Stimulated activated naive B cell treated with anti-CD40 and anti-IgM and Interleukin-4, amounts not matched to agents 10 μg/mL and 1 μg/mL and 100 μg/mL, for 72 hours (primary cell): Measurements from ENCODE around the gene TCERG1L.

Source experiments
- ATAC-seq, 2 donors: fragments of 150-1000 bp; cut with Tn5 transposase; replicated peaks; 2 replicates each; pipeline ENCODE4 v1.10.0; 2021; ENCODE audit warnings: moderate library complexity in 1 of 2
- DNase-seq: peaks from one replicate; pipeline ENCODE4 v3.0.0; 2021
- H3K27ac Mint-ChIP-seq: one replicate; pipeline ENCODE4 v1.8.0; 2022; ENCODE audit warnings: mild to moderate bottlenecking, mixed read lengths
- H3K27me3 Mint-ChIP-seq, 2 donors: one replicate each; pipeline ENCODE4 v1.8.0; 2022; ENCODE audit warnings: mixed read lengths in 2 of 2
- H3K36me3 Mint-ChIP-seq, 2 donors: one replicate each; pipeline ENCODE4 v1.8.0; 2022; ENCODE audit warnings: mixed read lengths in 2 of 2, mild to moderate bottlenecking in 1 of 2
- H3K4me1 Mint-ChIP-seq, 2 donors: one replicate each; pipeline ENCODE4 v1.8.0; 2022; ENCODE audit warnings: mixed read lengths in 2 of 2, mild to moderate bottlenecking in 1 of 2
- H3K4me3 Mint-ChIP-seq, 2 donors: one replicate each; pipeline ENCODE4 v1.8.0; 2022; ENCODE audit warnings: mild to moderate bottlenecking in 2 of 2, mixed read lengths in 2 of 2, moderate library complexity in 1 of 2
- H3K9me3 Mint-ChIP-seq, 2 donors: one replicate each; pipeline ENCODE4 v1.8.0; 2022; ENCODE audit warnings: mixed read lengths in 2 of 2, mild to moderate bottlenecking in 1 of 2

Gene TCERG1L

DNA sequence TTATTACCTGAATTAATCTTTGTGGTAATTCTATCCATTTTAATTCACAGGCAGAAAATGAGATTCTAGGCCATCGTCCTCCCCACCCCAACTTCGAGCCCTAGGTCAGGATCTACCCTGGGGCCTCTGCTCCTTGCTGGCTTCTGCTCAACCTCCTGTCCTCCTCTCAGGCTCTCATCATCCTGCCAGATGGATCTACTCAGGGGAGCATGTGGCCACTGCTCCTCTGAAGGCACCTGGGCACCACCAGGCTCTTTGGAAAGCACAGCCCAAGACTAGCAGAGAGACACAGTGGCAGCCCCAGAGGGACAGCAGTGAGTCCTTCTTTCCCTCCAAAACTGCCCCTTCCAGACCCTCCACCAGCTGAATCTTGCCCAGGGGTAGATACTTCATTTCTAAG is 248.2 kb downstream of the TCERG1L start:
- Mint-ChIP-seq H3K27ac (no peak overlapping the region), H3K4me3 (no peak overlapping the region), H3K27me3 (no peaks in the 10 kb centered on the region), H3K9me3 (peaks cover 2 to 8% of the 10 kb centered on the region in 2 donors), H3K4me1 (no peaks in the 10 kb centered on the region), H3K36me3 (no peaks in the 10 kb centered on the region)
- ATAC-seq (no peak), DNase-seq (no peak)

DNA sequence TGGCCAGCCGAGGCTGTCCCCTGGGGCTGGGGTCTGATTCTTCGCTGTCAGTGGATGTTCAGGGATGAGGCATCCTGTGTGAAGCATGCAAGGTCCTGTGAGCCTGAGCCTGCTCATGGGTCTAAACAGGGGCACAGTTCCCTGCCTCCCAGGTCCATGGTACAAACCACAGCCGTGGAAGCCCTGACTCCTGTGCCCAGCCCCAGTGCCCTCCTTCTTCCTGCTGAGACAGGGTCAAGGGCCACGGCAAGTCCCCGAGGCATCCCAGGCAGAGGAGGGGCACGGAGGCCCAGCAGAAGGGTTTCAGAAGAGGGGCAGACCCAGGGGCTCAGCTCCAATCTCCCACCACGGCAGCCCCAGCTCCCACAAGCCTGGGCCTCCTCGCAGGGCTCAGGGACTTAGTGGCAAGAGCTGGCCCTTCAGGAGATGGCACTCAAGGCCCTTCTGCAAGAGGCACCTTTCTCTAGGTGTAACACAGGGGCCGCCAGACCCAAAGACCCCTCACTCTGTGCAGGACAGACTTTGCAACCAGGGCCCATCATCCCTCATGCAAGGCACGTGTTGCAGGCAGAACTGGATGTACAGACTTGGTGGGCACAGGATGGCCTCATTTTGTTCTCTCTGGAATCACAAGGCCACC is 248.8 kb downstream of the TCERG1L start:
- no peak for DNase-seq
- Mint-ChIP-seq H3K27me3 (no peaks in the 10 kb centered on the region), H3K4me3 (no peak overlapping the region), H3K36me3 (no peaks in the 10 kb centered on the region), H3K27ac (no peak overlapping the region), H3K4me1 (no peaks in the 10 kb centered on the region), H3K9me3 (peaks cover 6 to 13% of the 10 kb centered on the region in 2 donors)
- ATAC-seq, result no peak

DNA sequence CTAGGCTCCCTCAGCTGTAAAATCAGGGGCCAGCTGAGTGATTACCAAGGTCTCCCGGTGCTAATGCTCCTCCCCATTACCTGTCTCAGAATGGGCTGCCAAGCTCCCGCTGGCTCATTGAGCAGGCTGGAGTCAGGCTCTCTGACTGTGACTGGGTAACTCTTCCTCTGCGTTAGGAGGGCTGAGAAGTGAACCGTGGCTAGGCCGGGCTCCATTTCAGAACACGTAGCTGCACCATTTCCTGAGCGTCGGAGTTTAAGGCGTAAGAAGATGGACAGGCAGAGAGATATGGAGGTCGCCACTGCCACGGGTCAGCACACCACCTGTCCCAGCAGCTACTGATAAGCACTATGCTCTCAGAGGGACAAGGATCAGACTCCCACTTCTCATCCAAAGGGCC is 250.3 kb downstream of the TCERG1L start:
- no peak overlapping the region for H3K27ac Mint-ChIP-seq
- ATAC-seq (no peak), DNase-seq (no peak)
- H3K27me3 Mint-ChIP-seq, result no peaks in the 10 kb centered on the region
- H3K4me3 Mint-ChIP-seq, result no peak overlapping the region
- no peaks in the 10 kb centered on the region for H3K4me1 Mint-ChIP-seq
- H3K9me3 Mint-ChIP-seq, result peaks cover 6 to 13% of the 10 kb centered on the region in 2 donors
- H3K36me3 Mint-ChIP-seq, result no peaks in the 10 kb centered on the region

DNA sequence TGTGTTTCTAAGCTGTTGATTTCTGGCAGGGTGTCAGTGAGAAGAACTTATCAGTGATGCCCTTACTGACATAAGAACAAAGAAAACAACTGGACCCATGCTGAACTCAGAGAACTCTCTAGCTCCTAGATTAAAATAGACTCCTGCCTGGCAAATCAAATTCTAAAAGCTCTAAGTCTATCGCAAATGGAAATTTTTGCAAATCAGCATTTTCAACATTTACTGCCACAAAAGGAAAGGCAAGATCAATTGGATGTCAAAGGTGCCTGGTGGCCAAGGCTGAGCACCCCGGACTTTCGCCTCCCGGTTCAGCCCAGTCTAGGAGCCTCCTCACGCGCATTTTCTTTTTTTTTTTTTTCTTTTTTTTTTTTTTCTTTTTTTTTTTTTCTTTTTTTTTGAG is 251.6 kb downstream of the TCERG1L start:
- ATAC-seq (no peak), DNase-seq (no peak)
- Mint-ChIP-seq H3K4me1 (no peaks in the 10 kb centered on the region), H3K4me3 (no peak overlapping the region), H3K27me3 (no peaks in the 10 kb centered on the region), H3K36me3 (no peaks in the 10 kb centered on the region), H3K9me3 (peaks cover 6 to 13% of the 10 kb centered on the region in 2 donors), H3K27ac (no peak overlapping the region)

DNA sequence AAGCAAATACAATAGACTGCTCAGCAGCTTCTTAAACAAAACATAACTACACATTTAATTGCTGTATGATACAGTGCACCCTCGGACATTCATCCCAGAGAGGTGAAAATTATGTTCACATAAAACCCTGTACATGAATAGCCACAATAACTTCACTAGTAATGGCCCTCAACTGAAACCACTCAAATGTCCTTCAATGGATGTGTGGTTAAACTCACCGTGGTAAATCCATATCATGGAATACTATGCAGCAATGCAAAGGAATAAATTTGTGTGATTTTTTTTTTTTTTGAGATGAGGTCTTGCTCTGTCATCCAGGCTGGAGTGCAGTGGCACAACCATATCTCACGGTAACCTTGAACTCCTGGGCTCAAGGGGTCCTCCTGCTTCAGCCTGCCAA is 252.7 kb downstream of the TCERG1L start:
- no peaks in the 10 kb centered on the region for H3K4me1 Mint-ChIP-seq
- H3K36me3 Mint-ChIP-seq, result no peaks in the 10 kb centered on the region
- H3K27ac Mint-ChIP-seq, result no peak overlapping the region
- DNase-seq (no peak), ATAC-seq (no peak)
- no peak overlapping the region for H3K4me3 Mint-ChIP-seq
- no peaks in the 10 kb centered on the region for H3K27me3 Mint-ChIP-seq
- peaks cover 6 to 13% of the 10 kb centered on the region in 2 donors for H3K9me3 Mint-ChIP-seq

DNA sequence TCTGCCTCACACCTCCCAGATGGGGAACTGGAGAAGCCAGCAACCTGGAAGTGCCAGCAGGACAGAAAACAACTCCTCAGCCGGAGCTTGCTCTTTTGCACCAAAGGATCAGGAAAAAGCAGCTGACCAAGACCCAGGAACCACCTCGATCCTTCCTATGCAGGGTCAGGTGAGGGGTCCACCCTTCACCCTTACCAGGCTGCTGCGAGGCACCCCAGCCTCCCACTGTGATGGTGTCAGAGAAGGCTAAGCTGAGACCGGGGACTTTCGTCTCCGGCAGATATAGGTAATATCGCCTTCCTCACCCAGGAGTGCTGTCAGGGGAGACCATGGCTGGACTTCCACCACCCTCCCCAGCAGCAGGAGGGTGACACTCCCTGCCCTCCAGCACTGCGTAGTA is 254.7 kb downstream of the TCERG1L start:
- no peaks in the 10 kb centered on the region for H3K27me3 Mint-ChIP-seq
- H3K27ac Mint-ChIP-seq, result no peak overlapping the region
- H3K36me3 Mint-ChIP-seq, result no peaks in the 10 kb centered on the region
- no peaks in the 10 kb centered on the region for H3K4me1 Mint-ChIP-seq
- H3K9me3 Mint-ChIP-seq, result peaks cover 9 to 10% of the 10 kb centered on the region in 2 donors
- ATAC-seq (no peak), DNase-seq (no peak)
- H3K4me3 Mint-ChIP-seq, result no peak overlapping the region

DNA sequence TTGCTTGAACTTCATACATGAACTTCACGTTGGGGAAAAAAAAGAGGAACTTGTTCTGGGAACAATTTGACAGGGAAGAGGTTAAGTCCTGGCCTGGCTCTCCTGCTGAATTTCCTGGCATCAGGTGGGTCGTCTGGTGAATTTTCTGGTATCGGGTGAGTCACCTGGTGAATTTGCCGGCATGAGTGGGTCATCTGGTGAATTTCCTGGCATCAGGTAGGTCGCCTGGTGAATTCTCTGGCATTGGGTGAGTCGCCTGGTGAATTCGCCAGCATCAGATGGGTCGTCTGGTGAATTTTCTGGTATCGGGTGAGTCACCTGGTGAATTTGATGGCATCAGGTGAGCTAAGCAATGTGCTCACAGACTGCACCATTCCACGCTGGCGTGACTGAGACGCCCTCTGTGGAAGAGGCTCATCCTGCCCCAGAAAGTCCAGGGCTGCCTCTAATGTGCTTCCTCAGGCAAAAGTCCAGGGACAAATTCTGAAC is 255.4 kb downstream of the TCERG1L start:
- peaks cover 8 to 9% of the 10 kb centered on the region in 2 donors for H3K9me3 Mint-ChIP-seq

DNA sequence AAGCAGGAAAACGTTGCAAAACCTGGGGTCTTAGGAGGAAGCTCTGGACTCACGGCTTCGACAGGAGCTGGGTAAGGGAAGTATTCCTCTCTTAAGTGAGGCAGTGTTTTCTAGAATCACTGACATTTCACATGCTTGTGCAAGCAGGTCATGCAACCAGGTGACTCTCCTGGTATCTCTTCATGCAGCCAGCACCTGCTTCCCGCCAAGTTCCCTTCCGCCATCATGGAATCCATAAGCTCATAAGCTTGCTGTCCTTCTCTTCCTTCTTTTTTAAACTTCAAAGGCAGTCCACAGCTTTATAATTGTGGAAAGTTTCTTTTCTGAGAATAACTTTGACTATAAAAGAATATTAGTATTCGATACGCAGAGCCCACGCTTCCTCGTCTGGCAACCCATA is 256.1 kb downstream of the TCERG1L start:
- no peak for DNase-seq
- H3K36me3 Mint-ChIP-seq, result no peaks in the 10 kb centered on the region
- no peak overlapping the region for H3K27ac Mint-ChIP-seq
- no peaks in the 10 kb centered on the region for H3K27me3 Mint-ChIP-seq
- no peak for ATAC-seq
- peaks cover 9 to 13% of the 10 kb centered on the region in 2 donors for H3K9me3 Mint-ChIP-seq
- H3K4me1 Mint-ChIP-seq, result no peaks in the 10 kb centered on the region
- H3K4me3 Mint-ChIP-seq, result no peak overlapping the region

More for the DNA sequence above, 255.4 kb downstream of the TCERG1L start:
- H3K27me3 Mint-ChIP-seq, result no peaks in the 10 kb centered on the region
- H3K27ac Mint-ChIP-seq, result no peak overlapping the region
- H3K4me3 Mint-ChIP-seq, result no peak overlapping the region
- no peaks in the 10 kb centered on the region for H3K36me3 Mint-ChIP-seq
- DNase-seq (no peak), ATAC-seq (no peak)
- no peaks in the 10 kb centered on the region for H3K4me1 Mint-ChIP-seq

DNA sequence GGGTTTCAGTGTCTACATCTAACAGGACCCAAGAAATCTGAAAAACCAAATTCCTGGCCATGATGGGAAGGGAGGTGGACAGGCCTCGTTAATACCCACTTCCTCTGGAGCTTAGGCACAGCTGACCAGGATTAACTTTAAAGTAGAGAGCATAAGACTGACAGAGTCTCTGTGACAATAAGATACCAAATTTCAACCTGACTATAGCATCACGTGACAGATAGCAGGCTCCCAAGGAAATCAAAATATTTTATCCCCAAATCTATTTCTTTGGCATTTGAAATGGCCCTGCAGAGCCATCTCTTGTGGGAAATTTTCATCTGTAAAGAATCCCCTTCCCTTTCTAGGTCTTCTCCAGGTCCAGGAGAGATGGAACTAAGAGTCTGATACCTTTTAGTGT is 258.3 kb downstream of the TCERG1L start:
- H3K27me3 Mint-ChIP-seq, result no peaks in the 10 kb centered on the region
- no peaks in the 10 kb centered on the region for H3K4me1 Mint-ChIP-seq

DNA sequence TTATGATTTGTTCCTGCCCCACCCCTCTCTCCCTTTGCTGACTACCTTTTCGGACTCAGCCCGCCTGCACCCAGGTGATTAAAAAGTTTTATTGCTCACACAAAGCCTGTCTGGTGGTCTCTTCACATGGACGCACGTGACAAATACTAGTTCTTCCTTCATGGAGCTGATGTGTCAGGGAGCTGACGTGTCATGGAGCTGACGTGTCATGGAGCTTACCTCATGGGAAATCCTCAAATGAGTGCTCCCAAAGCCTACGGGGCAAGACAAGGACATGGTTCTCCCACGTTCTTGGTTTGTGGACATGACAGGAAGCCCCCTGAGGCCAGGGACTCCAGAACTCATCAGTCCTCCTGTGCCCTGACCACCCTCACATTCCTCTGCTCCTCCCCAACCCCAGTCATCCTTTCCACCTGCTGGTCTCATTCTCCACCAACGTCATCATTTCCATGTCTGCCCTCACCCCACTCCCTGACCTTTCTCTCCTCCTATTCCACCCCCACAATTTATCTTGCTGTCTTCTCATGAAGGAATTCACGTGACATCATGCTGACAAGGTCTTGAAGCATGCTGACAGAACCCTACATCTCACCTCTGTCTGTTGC is 261.3 kb downstream of the TCERG1L start:
- H3K27me3 Mint-ChIP-seq, result no peaks in the 10 kb centered on the region
- DNase-seq (no peak), ATAC-seq (no peak)
- H3K9me3 Mint-ChIP-seq, result peaks cover 7 to 11% of the 10 kb centered on the region in 2 donors
- no peaks in the 10 kb centered on the region for H3K4me1 Mint-ChIP-seq
- H3K27ac Mint-ChIP-seq, result no peak overlapping the region
- no peak overlapping the region for H3K4me3 Mint-ChIP-seq
- no peaks in the 10 kb centered on the region for H3K36me3 Mint-ChIP-seq

More for the DNA sequence above, 258.3 kb downstream of the TCERG1L start:
- Mint-ChIP-seq H3K27ac (no peak overlapping the region), H3K4me3 (no peak overlapping the region), H3K36me3 (no peaks in the 10 kb centered on the region), H3K9me3 (peaks cover 7 to 12% of the 10 kb centered on the region in 2 donors)
- no peak for DNase-seq
- ATAC-seq, result no peak

DNA sequence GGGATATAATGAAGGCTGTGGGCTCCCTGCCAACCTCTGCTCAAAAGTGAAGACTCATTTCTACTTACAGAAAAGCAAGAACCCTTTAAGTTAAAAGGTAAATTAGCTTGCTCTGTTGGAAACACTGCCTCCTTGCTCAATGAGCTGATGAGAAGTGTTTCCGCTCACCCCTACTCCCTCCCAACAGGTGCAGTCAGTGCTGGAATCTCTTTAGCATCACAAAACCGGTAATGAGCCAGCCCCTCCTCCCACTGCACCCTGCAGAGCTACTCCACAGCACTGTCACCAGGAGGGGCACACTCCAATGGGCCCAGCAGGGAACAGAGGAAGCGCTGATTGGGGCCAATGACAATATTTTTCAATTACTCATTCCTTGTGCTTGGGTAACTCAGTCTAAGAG is 262.5 kb downstream of the TCERG1L start:
- peaks cover 7 to 11% of the 10 kb centered on the region in 2 donors for H3K9me3 Mint-ChIP-seq
- ATAC-seq (no peak), DNase-seq (no peak)
- no peak overlapping the region for H3K4me3 Mint-ChIP-seq
- H3K27me3 Mint-ChIP-seq, result no peaks in the 10 kb centered on the region
- no peak overlapping the region for H3K27ac Mint-ChIP-seq
- H3K4me1 Mint-ChIP-seq, result no peaks in the 10 kb centered on the region
- H3K36me3 Mint-ChIP-seq, result no peaks in the 10 kb centered on the region

DNA sequence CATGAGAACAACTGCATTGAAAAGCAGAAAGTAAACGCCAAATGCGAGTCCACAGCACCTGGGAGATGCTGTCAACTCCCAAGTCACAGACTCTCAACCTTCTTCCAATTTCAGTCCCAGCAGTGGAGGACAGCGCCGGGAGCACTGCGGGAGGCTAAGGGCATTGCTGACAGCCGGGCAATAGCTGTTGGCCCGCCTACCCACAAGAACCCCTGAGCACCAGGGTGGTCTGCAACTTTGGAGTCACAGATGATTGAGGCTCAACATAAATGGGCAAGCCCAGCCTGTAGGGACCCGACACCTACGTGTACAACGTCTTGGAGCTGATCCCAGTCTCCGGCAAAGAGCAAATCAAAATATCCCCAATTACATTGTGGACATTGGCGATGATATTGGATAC is 262.9 kb downstream of the TCERG1L start:
- no peaks in the 10 kb centered on the region for H3K36me3 Mint-ChIP-seq
- peaks cover 7 to 11% of the 10 kb centered on the region in 2 donors for H3K9me3 Mint-ChIP-seq
- no peaks in the 10 kb centered on the region for H3K27me3 Mint-ChIP-seq
- no peak overlapping the region for H3K27ac Mint-ChIP-seq
- DNase-seq (no peak), ATAC-seq (no peak)
- no peaks in the 10 kb centered on the region for H3K4me1 Mint-ChIP-seq
- H3K4me3 Mint-ChIP-seq, result no peak overlapping the region

DNA sequence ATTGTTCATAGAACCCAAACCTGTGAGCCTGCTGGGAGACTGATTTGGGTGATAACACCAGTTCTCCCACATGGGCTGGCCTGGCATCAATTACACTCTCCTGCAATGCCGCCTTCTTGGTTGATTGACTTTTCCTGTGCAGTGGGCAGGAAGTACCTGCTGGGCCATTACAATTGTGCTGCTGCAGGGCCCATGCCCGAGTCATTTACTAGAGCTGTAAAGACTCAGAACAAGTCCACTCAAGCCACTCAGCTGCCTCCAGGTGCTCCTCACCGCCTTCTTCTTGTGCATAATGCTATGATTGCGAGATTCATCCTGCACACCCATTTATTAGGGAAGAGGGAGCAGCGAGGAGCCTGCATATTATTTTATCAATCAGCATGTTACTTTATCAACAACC is 264.0 kb downstream of the TCERG1L start:
- Mint-ChIP-seq H3K4me3 (no peak overlapping the region), H3K27me3 (no peaks in the 10 kb centered on the region), H3K4me1 (no peaks in the 10 kb centered on the region), H3K36me3 (no peaks in the 10 kb centered on the region), H3K9me3 (peaks cover 7 to 11% of the 10 kb centered on the region in 2 donors), H3K27ac (no peak overlapping the region)
- DNase-seq, result no peak
- ATAC-seq, result no peak

DNA sequence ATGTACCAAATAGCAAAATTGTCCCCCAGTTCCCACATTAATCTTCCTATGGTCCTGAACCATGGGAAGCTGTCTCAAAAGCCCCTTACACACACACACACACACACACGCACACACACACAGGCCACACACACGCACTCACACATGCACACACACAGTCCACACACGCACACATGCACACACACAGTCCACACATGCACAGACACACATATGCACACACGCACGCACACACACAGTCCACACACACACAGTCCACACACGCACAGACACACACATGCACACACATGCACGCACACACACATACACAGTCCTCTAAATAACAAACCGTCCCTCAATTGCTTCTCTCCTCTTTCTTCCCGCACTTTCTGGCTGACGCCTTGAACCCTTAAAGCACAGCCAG is 265.3 kb downstream of the TCERG1L start:
- Mint-ChIP-seq H3K4me1 (no peaks in the 10 kb centered on the region), H3K36me3 (peaks cover 0 to under 1% of the 10 kb centered on the region in 2 donors), H3K27ac (no peak overlapping the region), H3K4me3 (no peak overlapping the region), H3K9me3 (peaks cover 4 to 11% of the 10 kb centered on the region in 2 donors), H3K27me3 (no peaks in the 10 kb centered on the region)
- DNase-seq (no peak), ATAC-seq (no peak)

DNA sequence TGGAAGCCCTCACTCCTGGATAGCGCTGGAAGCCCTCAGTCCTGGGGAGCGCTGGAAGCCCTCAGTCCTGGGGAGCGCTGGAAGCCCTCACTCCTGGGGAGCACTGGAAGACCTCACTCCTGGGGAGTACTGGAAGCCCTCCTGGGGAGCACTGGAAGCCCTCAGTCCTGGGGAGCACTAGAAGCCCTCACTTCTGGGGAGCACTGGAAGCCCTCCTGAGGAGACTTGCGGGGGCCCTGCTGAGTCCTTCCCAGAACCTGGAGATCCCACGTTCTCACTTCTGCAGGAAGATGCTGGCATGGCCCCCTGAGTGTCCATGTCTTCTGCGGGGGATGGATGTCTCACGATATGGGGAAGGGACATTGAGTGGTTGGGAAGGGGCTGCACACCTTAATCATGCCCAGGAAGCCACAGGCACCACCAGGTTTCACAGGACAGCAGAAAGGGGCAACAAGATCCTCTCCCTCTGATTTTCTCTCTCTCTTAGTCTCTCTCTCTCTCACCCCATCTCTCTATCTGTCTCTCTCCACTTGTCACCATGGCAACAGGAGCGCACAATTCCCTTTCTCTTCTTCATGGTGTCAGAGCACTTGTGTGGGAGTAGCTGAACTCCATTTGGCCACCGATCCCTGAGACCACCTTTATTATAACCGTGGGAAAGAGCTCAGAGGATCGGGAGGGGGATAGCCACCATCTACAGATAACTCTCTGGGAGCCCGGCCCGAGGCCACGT is 267.0 kb downstream of the TCERG1L start:
- Mint-ChIP-seq H3K4me1 (no peaks in the 10 kb centered on the region), H3K36me3 (peaks cover 0 to 2% of the 10 kb centered on the region in 2 donors), H3K27ac (no peak overlapping the region), H3K4me3 (no peak overlapping the region), H3K27me3 (no peaks in the 10 kb centered on the region), H3K9me3 (peaks cover 3 to 7% of the 10 kb centered on the region in 2 donors)
- ATAC-seq, result no peak
- no peak for DNase-seq
